Small intestine (tissue), 7 donors: Measurements from ENCODE around the gene FUT8. TPM values are rescaled to one million over a fixed set of nuclear protein-coding genes. Genes with fewer than 3 reads are reported as not detected.
"Not testable (repeated sequence)": the region's sequence is repeated elsewhere in the genome, so short reads cannot be mapped to it uniquely, and the experiment has no call there.

ENCODE experiments used
- DNase-seq, 2 donors: peaks; one replicate each; pipeline versions ENCODE4 v3.0.0 to v3.0.0-alpha.2; 2013
- FAIRE-seq: peaks from 2 replicates; lab custom pipeline; 2012; peaks lifted over from hg19 to GRCh38; lab: Jason Lieb, UNC
- H3K27ac ChIP-seq, 3 donors: one replicate each; pipeline ENCODE4 v1.5.1; 2013; ENCODE audit warnings: low read length in 2 of 3, mild to moderate bottlenecking in 2 of 3, control low read depth in 1 of 3, inconsistent platforms in 1 of 3, low read depth in 1 of 3, moderate library complexity in 1 of 3
- H3K27me3 ChIP-seq, 3 donors: one replicate each; pipeline ENCODE4 v1.6.1; 2013; ENCODE audit warnings: low read length in 3 of 3, inconsistent platforms in 1 of 3; ENCODE audit not compliant: control insufficient read depth in 3 of 3, insufficient read depth in 3 of 3
- H3K36me3 ChIP-seq, 3 donors: one replicate each; pipeline ENCODE4 v1.6.1; 2013; ENCODE audit warnings: low read length in 3 of 3, inconsistent platforms in 1 of 3, low read depth in 1 of 3, mild to moderate bottlenecking in 1 of 3, moderate library complexity in 1 of 3; ENCODE audit not compliant: control insufficient read depth in 3 of 3, insufficient read depth in 2 of 3
- H3K4me1 ChIP-seq, 3 donors: one replicate each; pipeline ENCODE4 v1.6.1; 2013; ENCODE audit warnings: low read length in 2 of 3, inconsistent platforms in 1 of 3, low read depth in 1 of 3, mild to moderate bottlenecking in 1 of 3, moderate library complexity in 1 of 3; ENCODE audit not compliant: control insufficient read depth in 3 of 3, insufficient read depth in 2 of 3
- H3K4me3 ChIP-seq, 3 donors: one replicate each; pipeline ENCODE4 v1.5.1; 2013; ENCODE audit warnings: low read length in 3 of 3, control low read depth in 1 of 3, inconsistent platforms in 1 of 3, low read depth in 1 of 3, mild to moderate bottlenecking in 1 of 3, moderate library complexity in 1 of 3
- H3K9me3 ChIP-seq, 2 donors: one replicate each; pipeline ENCODE4 v1.6.1; 2013; ENCODE audit warnings: low read depth in 1 of 2, low read length in 1 of 2; ENCODE audit not compliant: control insufficient read depth in 2 of 2, insufficient read depth in 1 of 2
- WGBS, 3 donors: extraction: QIAGEN DNeasy Blood & Tissue Kit; methylation state at CpG; one replicate each; pipeline ENCODE4 v1.1.7; 2013; 5-methylcytosine and 5-hydroxymethylcytosine counted together
- polyA plus RNA-seq, 4 donors: library from polyadenylated mRNA; stranded (reverse) in 3 of 4; unstranded in 1 of 4; fragments of 200-250 nt in 3 of 4; fragments of 120-200 nt in 1 of 4; gene quantifications; one replicate each; pipeline versions ENCODE4 v1.2.1 to v1.2.3, GENCODE V29; 2013
- donor health status: healthy with polysubstance abuse.
- donor health status: control.
- donor health status: control.
- donor health status: Bipolar disorder and iron deficiency.
- donor health status: healthy.

Gene FUT8
- polyA plus RNA-seq, 4 donors = 4.7 to 81.3 (median 28.6) TPM

DNA sequence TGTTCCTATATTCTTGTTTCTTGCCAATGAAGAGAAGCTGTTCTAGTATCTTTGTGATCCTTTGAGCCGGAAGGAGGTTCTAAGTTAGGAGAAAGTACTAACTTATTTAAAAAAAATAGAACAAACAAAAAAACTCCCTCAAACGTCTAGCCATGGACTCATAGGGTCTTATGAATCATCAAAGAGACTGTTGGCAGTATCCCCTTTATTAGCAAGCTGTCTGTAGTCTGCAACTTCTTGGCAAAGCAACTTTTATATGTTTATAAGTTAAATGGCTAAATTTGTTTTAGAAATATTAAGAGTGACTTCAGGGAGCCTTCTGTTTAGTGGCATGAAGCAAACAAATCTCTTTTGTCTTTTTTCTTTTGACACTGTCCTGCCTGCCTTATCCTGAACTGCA, 291.9 kb downstream of the FUT8 start:
- Histone ChIP-seq H3K4me1 (no peaks in the 10 kb centered on the region), H3K9me3 (peaks cover 0 to 3% of the 10 kb centered on the region in 2 donors), H3K27me3 (no peaks in the 10 kb centered on the region), H3K4me3 (no peak overlapping the region), H3K27ac (no peak overlapping the region), H3K36me3 (no peaks in the 10 kb centered on the region)
- FAIRE-seq = no peak
- 51 to 62% (median 53%) methylated on average over 2 of the region's 2 CpGs for WGBS, 3 donors
- DNase-seq = no peak

DNA sequence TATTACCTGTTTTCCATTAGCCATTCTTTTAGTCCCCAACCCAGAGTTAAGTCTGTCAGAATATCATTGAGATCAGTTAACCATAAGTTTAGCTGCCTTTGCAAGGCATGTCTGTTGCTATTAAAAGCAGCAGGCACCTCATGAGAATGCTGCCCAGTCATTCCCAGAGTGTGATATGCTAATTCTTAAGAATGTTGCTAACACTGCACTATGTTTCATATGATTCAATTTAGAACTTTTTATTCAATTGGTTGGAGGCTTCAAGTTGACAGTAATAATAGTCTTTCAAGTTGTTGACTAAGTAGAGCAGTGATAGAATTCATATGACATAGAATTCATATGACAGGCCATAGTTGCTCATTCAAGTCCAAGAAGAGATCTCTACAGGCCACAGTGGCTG, 292.3 kb downstream of the FUT8 start:
- no peaks in the 10 kb centered on the region for H3K4me1 ChIP-seq

DNA sequence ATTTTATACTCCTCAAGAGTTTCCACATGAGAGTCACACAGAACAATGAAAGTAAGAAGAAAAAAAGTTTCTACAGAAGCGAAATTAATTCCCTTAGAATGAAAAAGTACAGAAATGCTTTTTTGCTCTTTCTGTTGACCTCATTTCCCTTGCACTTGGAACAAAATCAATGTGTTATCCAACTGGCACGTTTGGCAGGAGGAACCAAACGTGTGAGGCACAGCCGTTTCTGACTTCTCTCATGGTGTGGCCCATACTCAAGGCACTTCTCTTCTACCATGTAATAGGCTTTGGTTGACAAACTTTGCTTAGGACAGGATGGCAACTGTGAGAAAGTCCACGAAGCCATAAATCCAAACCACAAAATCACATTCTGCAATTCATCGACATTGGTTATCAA, 297.0 kb downstream of the FUT8 start:
- Histone ChIP-seq H3K4me1 (no peaks in the 10 kb centered on the region), H3K27ac (no peak overlapping the region), H3K36me3 (no peaks in the 10 kb centered on the region), H3K9me3 (peaks cover 0 to 6% of the 10 kb centered on the region in 2 donors), H3K4me3 (no peak overlapping the region), H3K27me3 (no peaks in the 10 kb centered on the region)
- no peak for FAIRE-seq
- WGBS, 3 donors = 71 to 78% (median 77%) methylated on average over 6 of the region's 6 CpGs
- DNase-seq = no peak

More for the DNA sequence above, 292.3 kb downstream of the FUT8 start:
- Histone ChIP-seq H3K27me3 (no peaks in the 10 kb centered on the region), H3K9me3 (peaks cover 0 to 3% of the 10 kb centered on the region in 2 donors), H3K27ac (no peak overlapping the region), H3K36me3 (no peaks in the 10 kb centered on the region), H3K4me3 (no peak overlapping the region)
- no peak for DNase-seq
- no peak for FAIRE-seq

DNA sequence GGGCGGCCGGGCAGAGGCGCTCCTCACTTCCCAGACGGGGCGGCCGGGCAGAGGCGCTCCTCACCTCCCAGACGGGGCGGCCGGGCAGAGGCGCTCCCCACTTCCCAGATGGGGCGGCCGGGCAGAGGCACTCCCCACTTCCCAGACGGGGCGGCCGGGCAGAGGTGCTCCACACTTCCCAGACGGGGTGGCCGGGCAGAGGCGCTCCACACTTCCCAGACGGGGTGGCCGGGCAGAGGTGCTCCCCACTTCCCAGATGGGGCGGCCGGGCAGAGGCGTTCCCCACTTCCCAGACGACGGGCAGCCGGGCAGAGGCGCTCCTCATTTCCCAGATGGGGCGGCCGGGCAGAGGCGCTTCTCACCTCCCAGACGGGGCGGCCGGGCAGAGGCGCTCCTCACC, 304.3 kb downstream of the FUT8 start:
- not testable (repeated sequence) for H3K4me1 ChIP-seq, H3K27ac ChIP-seq, H3K27me3 ChIP-seq, DNase-seq, FAIRE-seq, H3K4me3 ChIP-seq
- H3K36me3 ChIP-seq = peaks cover 0 to 12% (median 0%) of the 10 kb centered on the region in 3 donors
- peaks cover 0 to 31% of the 10 kb centered on the region in 2 donors for H3K9me3 ChIP-seq
- 98% methylated on average over 19 to 35 of the region's 35 CpGs for WGBS, 3 donors

DNA sequence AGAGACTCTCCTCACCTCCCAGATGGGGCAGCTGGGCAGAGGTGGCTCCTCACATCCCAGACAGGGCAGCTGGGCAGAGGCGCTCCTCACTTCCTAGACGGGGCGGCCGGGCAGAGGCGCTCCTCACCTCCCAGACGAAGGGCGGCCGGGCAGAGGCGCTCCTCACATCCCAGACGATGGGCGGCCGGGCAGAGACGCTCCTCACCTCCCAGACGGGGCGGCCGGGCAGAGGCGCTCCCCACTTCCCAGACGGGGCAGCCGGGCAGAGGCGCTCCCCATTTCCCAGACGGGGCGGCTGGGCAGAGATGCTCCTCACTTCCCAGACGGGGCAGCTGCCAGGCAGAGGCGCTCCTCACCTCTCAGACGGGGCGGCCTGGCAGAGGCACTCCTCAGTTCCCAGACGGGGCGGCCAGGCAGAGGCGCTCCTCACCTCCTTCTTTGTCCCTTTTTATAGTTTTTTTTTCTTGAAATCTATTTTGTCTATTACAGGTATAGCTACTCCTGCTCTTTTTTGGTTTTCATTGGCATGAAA, 304.9 kb downstream of the FUT8 start:
- H3K36me3 ChIP-seq = peaks cover 0 to 14% (median 2%) of the 10 kb centered on the region in 3 donors
- not testable (repeated sequence) for H3K4me3 ChIP-seq, H3K4me1 ChIP-seq, H3K27ac ChIP-seq, H3K27me3 ChIP-seq, DNase-seq, FAIRE-seq
- peaks cover 0 to 31% of the 10 kb centered on the region in 2 donors for H3K9me3 ChIP-seq
- 96 to 98% (median 97%) methylated on average over 26 to 29 of the region's 29 CpGs for WGBS, 3 donors

DNA sequence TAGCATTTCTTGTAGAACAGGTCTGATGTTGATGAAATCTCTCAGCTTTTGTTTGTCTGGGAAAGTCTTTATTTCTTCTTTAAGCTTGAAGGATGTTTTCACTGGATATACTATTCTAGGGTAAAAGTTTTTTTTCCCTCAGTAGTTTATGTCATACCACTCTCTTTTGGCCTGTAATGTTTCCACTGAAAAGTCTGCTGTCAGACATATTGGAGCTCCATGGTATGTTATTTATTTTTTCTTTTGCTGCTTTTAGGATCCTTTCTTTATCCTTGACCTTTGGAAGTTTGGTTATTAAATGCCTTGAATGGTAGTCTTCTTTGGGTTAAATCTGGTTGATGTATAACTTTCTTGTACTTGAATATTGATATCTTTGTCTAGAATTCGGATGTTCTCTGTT, 306.1 kb downstream of the FUT8 start:
- Histone ChIP-seq H3K9me3 (peaks cover 0 to 30% of the 10 kb centered on the region in 2 donors), H3K4me1 (no peaks in the 10 kb centered on the region), H3K4me3 (no peak overlapping the region), H3K27me3 (no peaks in the 10 kb centered on the region), H3K27ac (no peak overlapping the region), H3K36me3 (peaks cover 0 to 17% (median 2%) of the 10 kb centered on the region in 3 donors)
- no peak for DNase-seq
- WGBS, 3 donors = 95 to 100% (median 100%) methylated on average over 1 of the region's 1 CpG
- FAIRE-seq = no peak

DNA sequence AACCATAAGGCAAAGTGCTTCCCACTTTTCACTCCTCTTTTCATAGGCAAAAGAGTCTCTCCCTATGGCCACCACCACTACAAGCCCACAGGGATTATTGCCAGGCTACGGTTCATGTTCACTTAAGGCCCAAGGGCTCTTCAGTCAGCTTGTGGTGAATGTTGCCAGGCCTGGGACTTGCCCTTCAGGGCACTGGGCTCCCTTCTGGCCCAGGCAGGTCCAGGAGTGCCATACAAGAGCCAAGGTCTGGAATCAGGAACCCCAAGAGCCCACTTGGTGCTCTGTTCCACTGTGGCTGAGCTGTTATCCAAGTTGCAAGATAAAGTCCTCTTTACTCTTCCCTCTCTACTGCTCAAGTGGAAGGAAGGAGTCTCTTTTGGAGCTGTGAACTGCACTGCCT, 307.6 kb downstream of the FUT8 start:
- FAIRE-seq (no peak), DNase-seq (no peak)
- Histone ChIP-seq H3K27ac (no peak overlapping the region), H3K36me3 (peaks cover 3 to 17% (median 6%) of the 10 kb centered on the region in 3 donors), H3K4me1 (no peaks in the 10 kb centered on the region), H3K4me3 (no peak overlapping the region), H3K9me3 (peaks cover 0 to 28% of the 10 kb centered on the region in 2 donors), H3K27me3 (no peaks in the 10 kb centered on the region)
- WGBS, 3 donors = 97 to 100% (median 100%) methylated on average over 1 of the region's 1 CpG

DNA sequence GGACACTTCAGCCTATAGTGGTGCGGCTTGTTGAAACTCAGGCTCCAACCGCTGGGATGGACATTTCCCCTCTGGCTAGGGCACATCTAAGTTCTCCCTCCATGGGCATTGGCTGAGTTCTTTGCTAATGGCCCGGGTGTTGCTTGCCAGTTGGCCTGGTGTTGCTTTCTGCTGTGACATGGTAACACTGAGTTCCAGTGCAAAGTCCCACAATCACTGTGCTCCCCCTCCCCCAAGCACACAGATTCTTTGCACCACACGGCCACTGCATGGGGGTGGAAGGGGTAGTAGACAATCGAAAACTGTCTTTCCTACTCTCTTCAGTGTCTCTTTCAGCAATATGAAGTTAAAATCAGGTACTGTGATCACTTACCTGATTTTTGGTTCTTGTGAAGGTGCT, 308.2 kb downstream of the FUT8 start:
- Histone ChIP-seq H3K27ac (no peak overlapping the region), H3K27me3 (no peaks in the 10 kb centered on the region), H3K9me3 (peaks cover 0 to 26% of the 10 kb centered on the region in 2 donors), H3K36me3 (peaks cover 3 to 17% (median 6%) of the 10 kb centered on the region in 3 donors), H3K4me1 (no peaks in the 10 kb centered on the region), H3K4me3 (no peak overlapping the region)
- DNase-seq (peak in 1 of 2 donors; percentile 2), FAIRE-seq (no peak)
- 96 to 98% (median 97%) methylated on average over 5 of the region's 5 CpGs for WGBS, 3 donors

DNA sequence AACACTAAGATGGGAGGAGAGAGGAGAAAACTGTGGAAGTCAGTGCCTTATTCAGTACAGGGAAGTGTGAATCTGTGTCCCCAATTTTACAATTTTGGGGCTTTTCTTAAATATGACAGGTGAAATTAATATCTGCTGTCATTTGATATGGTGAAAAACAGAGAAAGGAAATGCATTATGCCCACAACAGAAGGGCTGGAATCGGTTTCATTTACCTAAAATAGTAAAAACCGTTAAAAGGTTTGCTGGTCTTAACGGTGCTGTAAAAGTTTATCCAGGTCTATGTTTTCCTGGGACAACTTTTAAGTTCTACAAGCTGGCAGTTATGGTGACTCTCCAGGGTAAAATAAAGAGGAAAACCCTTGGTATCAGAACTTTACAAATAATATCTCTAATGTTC, 310.8 kb downstream of the FUT8 start:
- 69 to 85% (median 71%) methylated on average over 3 of the region's 3 CpGs for WGBS, 3 donors

More for the DNA sequence above, 310.8 kb downstream of the FUT8 start:
- no peak for DNase-seq
- Histone ChIP-seq H3K4me1 (no peaks in the 10 kb centered on the region), H3K9me3 (peaks cover 0 to 32% of the 10 kb centered on the region in 2 donors), H3K27ac (no peak overlapping the region), H3K36me3 (peaks cover 3 to 25% (median 6%) of the 10 kb centered on the region in 3 donors), H3K4me3 (no peak overlapping the region), H3K27me3 (no peaks in the 10 kb centered on the region)
- FAIRE-seq = no peak
